Left lung (tissue), 10 donors: ENCODE results near the gene AIG1. TPM values are rescaled to one million over a fixed set of nuclear protein-coding genes. Genes with fewer than 3 reads are reported as not detected.

Source experiments
- ATAC-seq: fragments of 200-7000 bp; cut with Tn5 transposase; one replicate; pipeline ENCODE4 v1.9.1; 2020; ENCODE audit warnings: moderate library complexity
- DNase-seq, 4 donors: peaks; one replicate each; pipeline ENCODE4 v3.0.0-alpha.2; 2013 to 2020
- H3K27ac ChIP-seq, 2 donors: fragments of 200-600 bp; sonication (generic) in 1 of 2; one replicate each; pipeline versions ENCODE4 v1.5.0 to v1.8.0; 2020 to 2021
- H3K27me3 ChIP-seq, 2 donors: fragments of 200-600 bp; sonication (generic) in 1 of 2; one replicate each; pipeline versions ENCODE4 v1.5.0 to v1.8.0; 2020 to 2021
- H3K36me3 ChIP-seq, 2 donors: fragments of 200-600 bp; sonication (generic) in 1 of 2; one replicate each; pipeline versions ENCODE4 v1.5.0 to v1.8.0; 2020 to 2021
- H3K4me1 ChIP-seq, 2 donors: fragments of 200-600 bp; one replicate each; pipeline ENCODE4 v1.8.0; 2021
- H3K4me3 ChIP-seq, 2 donors: fragments of 200-600 bp; sonication (generic) in 1 of 2; one replicate each; pipeline versions ENCODE4 v1.5.0 to v1.8.0; 2020 to 2021; ENCODE audit warnings: mild to moderate bottlenecking in 1 of 2
- H3K9me3 ChIP-seq, 2 donors: fragments of 200-600 bp; sonication (generic) in 1 of 2; one replicate each; pipeline versions ENCODE4 v1.5.0 to v1.8.0; 2020 to 2021
- intact Hi-C, 2 donors: fragments of 100-400 bp; cut with DNase I; formaldehyde crosslinking; loops; one replicate each; pipeline versions ENCODE4 v1.11.2 to v1.14.2; 2022
- polyA plus RNA-seq, 6 donors: library from polyadenylated mRNA; unstranded; fragments of 120-200 nt; gene quantifications; one replicate each; pipeline ENCODE4 v1.2.1, GENCODE V29; 2013; ENCODE audit not compliant: insufficient read length in 6 of 6
- total RNA-seq, 2 donors: library from RNA; stranded (reverse); fragmentation: NEBNext Ultra II Directional; extraction: Animal tissue kit (Norgen Biotek cat#: 25700); gene quantifications; one replicate each; pipeline ENCODE4 v1.2.1, GENCODE V29; 2021
- TF ChIP-seq, protein P1 (sequence below), 2 donors: fragments of 200-600 bp; sonication (generic) in 1 of 2; IDR thresholded peaks; one replicate each; pipeline versions ENCODE4 v1.5.0 to v1.8.0; 2021; ENCODE audit warnings: antibody characterized with exemption in 2 of 2
- donor health status: DM: no; HTN: yes; CAD: no.
- donor health status: DM: no; HTN: no; CAD: no.

The AIG1 gene
- total and polyA plus RNA-seq, 8 donors: 34.7 to 45.4 (median 36.8) TPM

DNA sequence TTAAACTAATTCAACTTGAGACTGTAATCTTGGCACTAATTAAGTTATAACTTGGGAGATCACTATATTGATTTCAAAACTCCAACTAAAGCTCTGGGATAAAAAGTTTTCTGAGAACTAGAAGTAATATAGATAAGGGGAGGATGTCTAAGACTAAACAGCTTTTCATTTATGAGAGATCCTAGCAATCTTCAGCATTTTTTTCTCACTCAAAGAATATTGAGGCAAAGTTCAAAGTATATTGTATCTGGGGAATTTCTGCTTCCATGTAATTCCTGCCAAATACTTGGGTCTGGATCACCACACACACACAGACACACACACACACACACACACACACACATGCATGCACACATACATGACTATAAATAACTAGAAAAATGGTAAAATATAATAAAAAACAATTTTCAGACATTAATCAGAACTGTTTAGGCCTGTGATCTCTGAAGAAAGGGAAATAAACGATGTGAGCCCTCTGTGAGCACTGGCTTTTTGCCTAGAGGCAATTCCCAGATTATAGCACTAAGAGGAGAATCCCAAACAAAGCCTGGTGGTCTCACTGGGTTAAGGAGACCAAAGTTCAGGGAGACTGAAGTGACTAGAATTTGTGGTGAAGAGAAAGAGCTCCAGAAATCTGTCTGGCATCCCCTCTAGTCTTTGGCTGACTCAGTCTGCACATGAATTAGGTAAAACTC, 297.0 kb downstream of the AIG1 start:
- no peak for ATAC-seq

DNA sequence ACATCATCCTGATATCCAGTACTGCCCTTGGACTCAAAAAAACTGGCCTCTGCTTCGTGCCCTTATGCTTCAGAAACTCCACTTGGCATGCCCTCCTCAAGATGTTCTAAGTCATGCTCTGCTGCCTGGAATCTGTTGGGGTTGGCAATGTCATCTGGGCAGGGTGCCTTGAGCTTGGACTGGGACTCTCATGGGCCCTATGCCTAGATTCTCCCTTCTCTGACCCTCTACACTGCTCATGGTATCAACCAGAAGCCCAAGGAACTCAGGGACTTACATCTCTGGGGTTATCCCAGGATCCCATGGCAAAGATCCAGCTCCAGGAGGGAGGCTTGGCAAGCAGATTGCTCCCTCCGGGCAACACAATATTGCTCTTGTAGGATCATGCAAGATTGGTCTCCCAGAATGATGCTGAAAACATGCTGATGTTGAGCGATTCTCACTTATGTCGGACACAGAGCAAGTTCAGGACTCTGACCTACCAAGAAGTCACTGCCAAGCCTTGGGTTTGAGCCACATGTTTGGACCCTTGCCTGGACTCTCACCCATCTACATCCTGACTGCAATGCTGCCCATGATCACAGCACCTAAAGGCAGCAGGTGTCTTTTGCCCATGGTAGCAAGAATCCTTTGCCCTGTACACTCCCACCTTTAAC, 301.0 kb downstream of the AIG1 start:
- H3K4me1 ChIP-seq: no peaks in the 10 kb centered on the region
- H3K4me3 ChIP-seq: no peak overlapping the region
- H3K27me3 ChIP-seq: no peaks in the 10 kb centered on the region
- no peaks in the 10 kb centered on the region for H3K36me3 ChIP-seq
- ATAC-seq (no peak), DNase-seq (no peak)
- no peaks in the 10 kb centered on the region for H3K9me3 ChIP-seq
- TF ChIP-seq, protein P1, sequence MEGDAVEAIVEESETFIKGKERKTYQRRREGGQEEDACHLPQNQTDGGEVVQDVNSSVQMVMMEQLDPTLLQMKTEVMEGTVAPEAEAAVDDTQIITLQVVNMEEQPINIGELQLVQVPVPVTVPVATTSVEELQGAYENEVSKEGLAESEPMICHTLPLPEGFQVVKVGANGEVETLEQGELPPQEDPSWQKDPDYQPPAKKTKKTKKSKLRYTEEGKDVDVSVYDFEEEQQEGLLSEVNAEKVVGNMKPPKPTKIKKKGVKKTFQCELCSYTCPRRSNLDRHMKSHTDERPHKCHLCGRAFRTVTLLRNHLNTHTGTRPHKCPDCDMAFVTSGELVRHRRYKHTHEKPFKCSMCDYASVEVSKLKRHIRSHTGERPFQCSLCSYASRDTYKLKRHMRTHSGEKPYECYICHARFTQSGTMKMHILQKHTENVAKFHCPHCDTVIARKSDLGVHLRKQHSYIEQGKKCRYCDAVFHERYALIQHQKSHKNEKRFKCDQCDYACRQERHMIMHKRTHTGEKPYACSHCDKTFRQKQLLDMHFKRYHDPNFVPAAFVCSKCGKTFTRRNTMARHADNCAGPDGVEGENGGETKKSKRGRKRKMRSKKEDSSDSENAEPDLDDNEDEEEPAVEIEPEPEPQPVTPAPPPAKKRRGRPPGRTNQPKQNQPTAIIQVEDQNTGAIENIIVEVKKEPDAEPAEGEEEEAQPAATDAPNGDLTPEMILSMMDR (IDR thresholded peaks at IDR 0.05): no peak
- H3K27ac ChIP-seq: no peak overlapping the region
- intact Hi-C loops: no loop called here

More for the DNA sequence above, 297.0 kb downstream of the AIG1 start:
- H3K36me3 ChIP-seq: no peaks in the 10 kb centered on the region
- H3K9me3 ChIP-seq: peaks cover 0 to 21% of the 10 kb centered on the region in 2 donors
- H3K27me3 ChIP-seq: no peaks in the 10 kb centered on the region
- H3K4me1 ChIP-seq: no peaks in the 10 kb centered on the region
- H3K27ac ChIP-seq: no peak overlapping the region
- peak in 2 of 4 donors; percentile 40 to 48 for DNase-seq
- intact Hi-C loops: no loop called here
- no peak overlapping the region for H3K4me3 ChIP-seq
- TF ChIP-seq, protein P1 (IDR thresholded peaks at IDR 0.05): no peak

DNA sequence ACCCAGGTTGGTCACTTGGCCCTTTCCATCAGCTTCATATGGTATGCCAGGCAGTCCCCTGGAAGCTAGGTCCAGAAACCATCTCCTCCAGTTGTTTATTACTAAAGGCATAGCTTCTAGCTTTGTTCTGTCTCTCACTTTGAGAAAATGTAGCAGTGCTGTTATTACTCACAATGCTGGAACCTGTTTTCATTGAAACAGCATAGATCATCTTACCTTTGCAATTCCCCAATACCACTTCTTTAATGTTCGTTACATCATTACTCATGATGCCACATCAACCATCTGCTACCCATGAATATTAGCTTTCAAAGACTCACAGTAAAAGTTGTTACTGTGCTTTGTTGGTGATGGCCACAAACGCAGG, 301.5 kb downstream of the AIG1 start:
- TF ChIP-seq, protein P1 (IDR thresholded peaks at IDR 0.05): no peak
- no peak for ATAC-seq
- intact Hi-C loops: no loop called here

DNA sequence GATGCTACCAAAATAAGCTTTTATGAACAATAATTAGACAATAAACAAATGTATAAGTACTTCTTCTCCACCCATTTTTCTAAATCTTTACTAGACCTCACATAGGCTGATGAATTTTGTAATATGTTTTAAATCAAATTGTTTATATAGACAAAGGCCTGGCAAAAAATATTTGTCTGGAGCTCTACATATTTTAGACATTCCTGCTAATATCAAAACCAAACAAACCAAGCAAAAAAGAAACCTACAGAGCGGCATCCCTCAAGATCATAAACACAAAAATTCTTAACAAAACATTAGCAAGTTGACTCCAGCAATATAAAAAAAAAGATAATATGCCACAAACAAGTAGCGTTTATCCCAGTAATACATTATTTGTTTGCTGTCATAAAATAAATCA, 302.6 kb downstream of the AIG1 start:
- ATAC-seq (no peak), DNase-seq (no peak)
- Histone ChIP-seq H3K27ac (no peak overlapping the region), H3K9me3 (no peaks in the 10 kb centered on the region), H3K27me3 (no peaks in the 10 kb centered on the region), H3K36me3 (no peaks in the 10 kb centered on the region), H3K4me1 (no peaks in the 10 kb centered on the region), H3K4me3 (no peak overlapping the region)
- TF ChIP-seq, protein P1 (IDR thresholded peaks at IDR 0.05): no peak
- intact Hi-C loops: no loop called here

More for the DNA sequence above, 301.5 kb downstream of the AIG1 start:
- Histone ChIP-seq H3K27me3 (no peaks in the 10 kb centered on the region), H3K4me3 (no peak overlapping the region), H3K9me3 (no peaks in the 10 kb centered on the region), H3K36me3 (no peaks in the 10 kb centered on the region), H3K4me1 (no peaks in the 10 kb centered on the region), H3K27ac (no peak overlapping the region)
- no peak for DNase-seq

DNA sequence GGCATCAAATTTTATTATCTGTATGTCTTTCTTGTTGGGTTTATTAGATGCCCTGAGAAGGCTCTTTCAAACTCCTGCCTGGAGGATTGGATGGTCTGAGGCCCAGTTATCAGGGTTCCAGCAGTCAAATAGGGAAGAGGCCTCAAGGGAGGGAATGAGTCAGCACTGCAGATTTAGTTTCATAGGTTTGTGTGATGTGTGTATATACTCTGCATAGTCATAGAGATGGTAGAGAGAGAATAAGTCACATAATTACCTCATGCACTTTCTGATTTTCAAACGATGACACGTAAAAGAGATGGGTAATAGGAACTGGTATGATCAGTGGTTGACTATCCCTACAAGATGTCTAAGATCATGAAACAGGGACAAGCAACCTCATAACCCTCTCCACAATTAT, 307.7 kb downstream of the AIG1 start:
- ATAC-seq: no peak
- no peak for DNase-seq
- Histone ChIP-seq H3K4me1 (no peaks in the 10 kb centered on the region), H3K4me3 (no peak overlapping the region), H3K36me3 (no peaks in the 10 kb centered on the region), H3K27me3 (no peaks in the 10 kb centered on the region), H3K27ac (no peak overlapping the region), H3K9me3 (no peaks in the 10 kb centered on the region)
- TF ChIP-seq, protein P1 (IDR thresholded peaks at IDR 0.05): no peak
- intact Hi-C loops: no loop called here
